WTC11 (cell line): ENCODE data around the gene ENOX2. TPM values are rescaled to one million over a fixed set of nuclear protein-coding genes. Genes with fewer than 3 reads are reported as not detected.

Source experiments
- ATAC-seq: fragments of 200-7000 bp; cut with Tn5 transposase; 2 replicates; pipeline ENCODE4 v1.10.0; 2021; ENCODE audit warnings: mild to moderate bottlenecking, moderate library complexity
- CTCF ChIA-PET: fragments of 300-600 bp; sonication (Branson Sonifier 250); formaldehyde crosslinking; loops from one replicate; lab custom pipeline; 2021; ENCODE audit warnings: antibody characterized with exemption; lab: Charles Lee
- POLR2A ChIA-PET: fragments of 350-600 bp; sonication (Branson Sonifier 250); formaldehyde crosslinking; loops from one replicate; lab custom pipeline; 2021; ENCODE audit warnings: antibody characterized with exemption; lab: Charles Lee
- DNase-seq: peaks from one replicate; pipeline ENCODE4 v3.0.0; 2021; ENCODE audit warnings: low spot score
- H3K27ac Mint-ChIP-seq: 2 replicates; pipeline ENCODE4 v1.8.0; 2021; ENCODE audit warnings: mixed read lengths
- H3K27me3 Mint-ChIP-seq: 2 replicates; pipeline ENCODE4 v1.8.0; 2021; ENCODE audit warnings: low read depth, mild to moderate bottlenecking, moderate library complexity, mixed read lengths
- H3K36me3 Mint-ChIP-seq: 2 replicates; pipeline ENCODE4 v1.8.0; 2021; ENCODE audit warnings: mixed read lengths
- H3K4me1 Mint-ChIP-seq: 2 replicates; pipeline ENCODE4 v1.8.0; 2022; ENCODE audit warnings: mixed read lengths
- H3K4me3 Mint-ChIP-seq: 2 replicates; pipeline ENCODE4 v1.8.0; 2021; ENCODE audit warnings: mild to moderate bottlenecking, moderate library complexity, mixed read lengths
- H3K9me3 Mint-ChIP-seq: 2 replicates; pipeline ENCODE4 v1.8.0; 2021; ENCODE audit warnings: mixed read lengths
- CDX4 ChIP-seq: fragments of 250-450 bp; sonication (Bioruptor Pico); IDR thresholded peaks from 2 replicates; pipeline ENCODE4 v1.9.0; 2021; ENCODE audit warnings: moderate library complexity, mild to moderate bottlenecking, inconsistent platforms, borderline replicate concordance
- CREB1 ChIP-seq: sonication (generic); formaldehyde crosslinking; IDR thresholded peaks from 2 replicates; pipeline ENCODE4 v1.8.0; 2023; ENCODE audit warnings: mild to moderate bottlenecking, missing genetic modification reagents
- FOXK1 ChIP-seq: sonication (generic); formaldehyde crosslinking; IDR thresholded peaks from 2 replicates; pipeline ENCODE4 v1.8.0; 2022; ENCODE audit warnings: mild to moderate bottlenecking, moderate library complexity, missing genetic modification reagents
- FOXP1 ChIP-seq: sonication (generic); formaldehyde crosslinking; IDR thresholded peaks from 2 replicates; pipeline ENCODE4 v1.8.0; 2022; ENCODE audit warnings: missing genetic modification reagents, mild to moderate bottlenecking, moderate library complexity, borderline replicate concordance
- HMGXB4 ChIP-seq: sonication (generic); formaldehyde crosslinking; IDR thresholded peaks from 2 replicates; pipeline ENCODE4 v1.8.1; 2023; ENCODE audit warnings: mild to moderate bottlenecking, moderate library complexity, missing genetic modification reagents
- IRF2 ChIP-seq: sonication (generic); formaldehyde crosslinking; IDR thresholded peaks from 2 replicates; pipeline ENCODE4 v1.8.0; 2022; ENCODE audit warnings: low read depth, missing genetic modification reagents, borderline replicate concordance
- NR3C1 ChIP-seq: sonication (generic); formaldehyde crosslinking; conservative IDR thresholded peaks from 2 replicates; pipeline ENCODE4 v1.8.1; 2023; ENCODE audit warnings: low read depth, mild to moderate bottlenecking, missing genetic modification reagents
- RELA ChIP-seq: sonication (generic); formaldehyde crosslinking; IDR thresholded peaks from 2 replicates; pipeline ENCODE4 v1.8.1; 2022; ENCODE audit warnings: missing genetic modification reagents, mild to moderate bottlenecking, borderline replicate concordance
- SOX15 ChIP-seq: fragments of 250-450 bp; sonication (Bioruptor Pico); IDR thresholded peaks from 2 replicates; pipeline ENCODE4 v1.9.0; 2021; ENCODE audit warnings: mild to moderate bottlenecking
- STAT6 ChIP-seq: sonication (generic); formaldehyde crosslinking; conservative IDR thresholded peaks from 2 replicates; pipeline ENCODE4 v1.8.1; 2023; ENCODE audit warnings: mild to moderate bottlenecking, low read depth, missing genetic modification reagents, moderate library complexity
- ZNF219 ChIP-seq: sonication (generic); formaldehyde crosslinking; IDR thresholded peaks from 2 replicates; pipeline ENCODE4 v1.8.0; 2023; ENCODE audit warnings: missing genetic modification reagents, mild to moderate bottlenecking, borderline replicate concordance
- ZNF317 ChIP-seq: sonication (generic); formaldehyde crosslinking; IDR thresholded peaks from 2 replicates; pipeline ENCODE4 v1.8.1; 2023; ENCODE audit warnings: low read depth, mild to moderate bottlenecking, moderate library complexity, missing genetic modification reagents, borderline replicate concordance
- ZNF532 ChIP-seq: fragments of 250-450 bp; sonication (Bioruptor Pico); IDR thresholded peaks from 2 replicates; pipeline ENCODE4 v1.9.0; 2021; ENCODE audit warnings: mild to moderate bottlenecking, borderline replicate concordance
- total RNA-seq: library from RNA; stranded (reverse); gene quantifications from 3 replicates; pipeline ENCODE4 v1.2.3, GENCODE V29; 2021
- TF ChIP-seq, protein P1 (sequence below): fragments of 250-450 bp; sonication (Bioruptor Pico); IDR thresholded peaks from 2 replicates; pipeline ENCODE4 v2.1.2; 2022; ENCODE audit warnings: mild to moderate bottlenecking, moderate library complexity
- TF ChIP-seq, protein P2 (sequence below): sonication (generic); formaldehyde crosslinking; IDR thresholded peaks from 2 replicates; pipeline ENCODE4 v1.8.0; 2023; ENCODE audit warnings: missing genetic modification reagents, mild to moderate bottlenecking, borderline replicate concordance

ENOX2 gene
- total RNA-seq, 1 experiment from 2014 or later, result 13.8 TPM

GRCh38 chrX:130878350-130879341, 24.4 kb downstream of the ENOX2 start (continued):
- TF ChIP-seq STAT6 (CRISPR knock-in tag) (no peak), CREB1 (CRISPR knock-in tag) (no peak), FOXK1 (CRISPR knock-in tag) (no peak), IRF2 (no peak)
- TF ChIP-seq, all 79 proteins: peak for 0

DNA sequence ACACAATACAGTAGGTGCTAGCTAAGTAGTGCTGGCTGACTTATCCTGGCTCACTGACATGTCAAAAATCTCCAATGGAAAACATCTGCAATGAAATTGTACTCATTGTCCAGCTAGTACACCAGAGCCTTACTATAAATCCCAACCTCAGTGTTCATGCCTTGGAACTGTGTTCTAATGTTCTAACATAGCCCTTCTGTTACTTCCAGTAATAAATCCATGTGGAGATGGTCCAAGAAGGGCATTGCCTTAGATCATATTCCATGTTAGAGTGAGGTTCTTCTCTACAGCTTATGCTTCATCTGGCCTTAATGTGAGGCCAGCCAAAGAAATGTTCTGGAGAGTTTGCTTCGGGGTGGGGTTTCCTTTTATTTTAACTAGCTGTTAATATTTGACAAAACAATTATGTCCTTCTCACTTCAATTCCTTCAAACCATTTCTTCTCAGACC, 25.1 kb downstream of the ENOX2 start:
- DNase-seq (no peak), ATAC-seq (no peak)
- CTCF ChIA-PET, result no interaction called here
- Mint-ChIP-seq H3K4me1 (peaks cover 11% of the 10 kb centered on the region), H3K27ac (no peak overlapping the region), H3K36me3 (no peaks in the 10 kb centered on the region; the same call in 1 of the 2 replicates), H3K4me3 (no peak overlapping the region), H3K27me3 (no peaks in the 10 kb centered on the region), H3K9me3 (peaks cover 15% of the 10 kb centered on the region)
- TF ChIP-seq ZNF532, result no peak
- TF ChIP-seq, protein P1, sequence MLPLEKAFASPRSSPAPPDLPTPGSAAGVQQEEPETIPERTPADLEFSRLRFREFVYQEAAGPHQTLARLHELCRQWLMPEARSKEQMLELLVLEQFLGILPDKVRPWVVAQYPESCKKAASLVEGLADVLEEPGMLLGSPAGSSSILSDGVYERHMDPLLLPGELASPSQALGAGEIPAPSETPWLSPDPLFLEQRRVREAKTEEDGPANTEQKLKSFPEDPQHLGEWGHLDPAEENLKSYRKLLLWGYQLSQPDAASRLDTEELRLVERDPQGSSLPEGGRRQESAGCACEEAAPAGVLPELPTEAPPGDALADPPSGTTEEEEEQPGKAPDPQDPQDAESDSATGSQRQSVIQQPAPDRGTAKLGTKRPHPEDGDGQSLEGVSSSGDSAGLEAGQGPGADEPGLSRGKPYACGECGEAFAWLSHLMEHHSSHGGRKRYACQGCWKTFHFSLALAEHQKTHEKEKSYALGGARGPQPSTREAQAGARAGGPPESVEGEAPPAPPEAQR (CRISPR knock-in tag), result no peak
- no peak for TF ChIP-seq IRF2
- TF ChIP-seq CDX4 (CRISPR knock-in tag), result no peak
- no peak for TF ChIP-seq FOXP1 (CRISPR knock-in tag)
- POLR2A ChIA-PET, result no interaction called here

DNA sequence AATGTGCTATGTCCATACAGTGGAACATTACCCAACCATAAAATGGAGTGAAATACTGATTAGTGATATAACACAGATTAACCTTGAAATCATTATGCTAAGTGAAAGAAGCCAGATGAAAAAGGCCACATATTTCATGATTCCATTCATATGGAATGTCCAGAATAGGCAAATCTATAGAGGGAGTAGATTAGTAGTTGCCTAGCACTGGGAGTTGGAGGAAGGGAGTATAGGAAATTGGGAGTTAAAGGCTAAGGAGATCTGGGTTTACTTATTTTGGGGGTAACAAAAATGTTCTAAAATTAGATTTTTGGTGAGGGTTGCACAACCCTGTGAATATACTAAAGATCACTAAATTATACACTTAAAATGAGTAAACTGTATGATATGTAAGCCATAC, 26.8 kb downstream of the ENOX2 start:
- Mint-ChIP-seq H3K4me3 (no peak overlapping the region), H3K36me3 (no peaks in the 10 kb centered on the region; the same call in 1 of the 2 replicates), H3K27ac (no peak overlapping the region), H3K9me3 (peaks cover 15% of the 10 kb centered on the region), H3K4me1 (peaks cover 11% of the 10 kb centered on the region), H3K27me3 (no peaks in the 10 kb centered on the region)
- POLR2A ChIA-PET, result no interaction called here
- no peak for DNase-seq
- CTCF ChIA-PET, result no interaction called here
- no peak for ATAC-seq
- TF ChIP-seq, protein P2, sequence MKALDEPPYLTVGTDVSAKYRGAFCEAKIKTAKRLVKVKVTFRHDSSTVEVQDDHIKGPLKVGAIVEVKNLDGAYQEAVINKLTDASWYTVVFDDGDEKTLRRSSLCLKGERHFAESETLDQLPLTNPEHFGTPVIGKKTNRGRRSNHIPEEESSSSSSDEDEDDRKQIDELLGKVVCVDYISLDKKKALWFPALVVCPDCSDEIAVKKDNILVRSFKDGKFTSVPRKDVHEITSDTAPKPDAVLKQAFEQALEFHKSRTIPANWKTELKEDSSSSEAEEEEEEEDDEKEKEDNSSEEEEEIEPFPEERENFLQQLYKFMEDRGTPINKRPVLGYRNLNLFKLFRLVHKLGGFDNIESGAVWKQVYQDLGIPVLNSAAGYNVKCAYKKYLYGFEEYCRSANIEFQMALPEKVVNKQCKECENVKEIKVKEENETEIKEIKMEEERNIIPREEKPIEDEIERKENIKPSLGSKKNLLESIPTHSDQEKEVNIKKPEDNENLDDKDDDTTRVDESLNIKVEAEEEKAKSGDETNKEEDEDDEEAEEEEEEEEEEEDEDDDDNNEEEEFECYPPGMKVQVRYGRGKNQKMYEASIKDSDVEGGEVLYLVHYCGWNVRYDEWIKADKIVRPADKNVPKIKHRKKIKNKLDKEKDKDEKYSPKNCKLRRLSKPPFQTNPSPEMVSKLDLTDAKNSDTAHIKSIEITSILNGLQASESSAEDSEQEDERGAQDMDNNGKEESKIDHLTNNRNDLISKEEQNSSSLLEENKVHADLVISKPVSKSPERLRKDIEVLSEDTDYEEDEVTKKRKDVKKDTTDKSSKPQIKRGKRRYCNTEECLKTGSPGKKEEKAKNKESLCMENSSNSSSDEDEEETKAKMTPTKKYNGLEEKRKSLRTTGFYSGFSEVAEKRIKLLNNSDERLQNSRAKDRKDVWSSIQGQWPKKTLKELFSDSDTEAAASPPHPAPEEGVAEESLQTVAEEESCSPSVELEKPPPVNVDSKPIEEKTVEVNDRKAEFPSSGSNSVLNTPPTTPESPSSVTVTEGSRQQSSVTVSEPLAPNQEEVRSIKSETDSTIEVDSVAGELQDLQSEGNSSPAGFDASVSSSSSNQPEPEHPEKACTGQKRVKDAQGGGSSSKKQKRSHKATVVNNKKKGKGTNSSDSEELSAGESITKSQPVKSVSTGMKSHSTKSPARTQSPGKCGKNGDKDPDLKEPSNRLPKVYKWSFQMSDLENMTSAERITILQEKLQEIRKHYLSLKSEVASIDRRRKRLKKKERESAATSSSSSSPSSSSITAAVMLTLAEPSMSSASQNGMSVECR (CRISPR knock-in tag), result no peak
- TF ChIP-seq RELA (CRISPR knock-in tag), result no peak
- TF ChIP-seq NR3C1 (CRISPR knock-in tag), result no peak
- TF ChIP-seq ZNF219 (CRISPR knock-in tag), result no peak
- no peak for TF ChIP-seq HMGXB4 (CRISPR knock-in tag)
- TF ChIP-seq SOX15, result no peak
- no peak for TF ChIP-seq ZNF317 (CRISPR knock-in tag)
